OCI-M2 (cell line): ENCODE results near the gene PPIE.
A peak's percentile ranks its signal among the peaks of the same experiment; 100 is the strongest.
"Not testable (repeated sequence)": the region's sequence is repeated elsewhere in the genome, so short reads cannot be mapped to it uniquely, and the experiment has no call there.

Experiments
- DNase-seq: peaks from one replicate; lab custom pipeline; 2025; ENCODE audit not compliant: unreplicated experiment; lab: John Stamatoyannopoulos, UW

Gene PPIE

GRCh38 chr1:39776886-39777285, 38.2 kb downstream of the PPIE start:
- DNase-seq, result no peak

GRCh38 chr1:39777306-39777705, 38.6 kb downstream of the PPIE start:
- no peak for DNase-seq

- not testable (repeated sequence) for DNase-seq
These were observed 39.2 kb downstream of the PPIE start for GRCh38 chr1:39777896-39778295.

GRCh38 chr1:39778463-39779099, 39.9 kb downstream of the PPIE start:
- DNase-seq, result not testable (repeated sequence)

GRCh38 chr1:39779137-39779536, 40.5 kb downstream of the PPIE start:
- no peak for DNase-seq

GRCh38 chr1:39779821-39780220, 41.1 kb downstream of the PPIE start:
- no peak for DNase-seq

- DNase-seq, result no peak
These were observed 42.6 kb downstream of the PPIE start for GRCh38 chr1:39781349-39781715.

- no peak for DNase-seq
These were observed 43.4 kb downstream of the PPIE start for GRCh38 chr1:39782103-39782502.

- DNase-seq, result not testable (repeated sequence)
These were observed 44.0 kb downstream of the PPIE start for GRCh38 chr1:39782685-39783084.

GRCh38 chr1:39786303-39787107, 47.8 kb downstream of the PPIE start:
- DNase-seq, result not testable (repeated sequence)

- not testable (repeated sequence) for DNase-seq
These were observed 48.4 kb downstream of the PPIE start for GRCh38 chr1:39787108-39787375.

GRCh38 chr1:39787468-39787867, 48.8 kb downstream of the PPIE start:
- DNase-seq, result no peak

- not testable (repeated sequence) for DNase-seq
These were observed 49.3 kb downstream of the PPIE start for GRCh38 chr1:39787964-39788363.

- DNase-seq, result no peak
These were observed 49.7 kb downstream of the PPIE start for GRCh38 chr1:39788426-39788757.

- no peak for DNase-seq
These were observed 50.3 kb downstream of the PPIE start, which contains the start of gene BMP8B for GRCh38 chr1:39788758-39789570. TSS of gene BMP8B (minus strand) at chr1:39788865. CDS start at chr1:39788485, 380 bp downstream.

- DNase-seq, result no peak
These were observed 51.0 kb downstream of the PPIE start for GRCh38 chr1:39789571-39790110.

GRCh38 chr1:39791838-39792237, 53.2 kb downstream of the PPIE start:
- DNase-seq, result no peak

GRCh38 chr1:39795651-39796050, 57.0 kb downstream of the PPIE start:
- no peak for DNase-seq

GRCh38 chr1:39798859-39799769, 60.4 kb downstream of the PPIE start:
- DNase-seq, result peak; percentile 71

GRCh38 chr1:39799770-39800470, 61.2 kb downstream of the PPIE start:
- DNase-seq, result no peak
